Keratinocyte (primary cell): ENCODE results near the gene SELENOP. TPM values are rescaled to one million over a fixed set of nuclear protein-coding genes. Genes with fewer than 3 reads are reported as not detected.

Source experiments
- DNase-seq: peaks from one replicate; pipeline ENCODE4 v3.0.0-alpha.2; 2011; ENCODE audit warnings: low read depth, missing footprints, low spot score
- FAIRE-seq: peaks from 2 replicates; lab custom pipeline; 2011; peaks lifted over from hg19 to GRCh38; lab: Jason Lieb, UNC
- H2AFZ ChIP-seq: 2 replicates; pipeline ENCODE4 v1.6.0; 2012; ENCODE audit warnings: low read length, control low read depth, inconsistent platforms; ENCODE audit not compliant: control insufficient read depth
- H3K27ac ChIP-seq: 2 replicates; pipeline ENCODE4 v1.5.1; 2011; ENCODE audit warnings: low read length; ENCODE audit not compliant: control insufficient read depth, insufficient read depth
- H3K27me3 ChIP-seq: 3 replicates; pipeline ENCODE4 v1.6.0; 2011; ENCODE audit warnings: low read length; ENCODE audit not compliant: control insufficient read depth, insufficient read depth; ENCODE audit errors: extremely low read depth
- H3K36me3 ChIP-seq, 2 experiments: 2 replicates in 1 of 2; 3 replicates in 1 of 2; pipeline ENCODE4 v1.5.1; 2011; ENCODE audit warnings: low read length in 2 of 2, mild to moderate bottlenecking in 1 of 2; ENCODE audit not compliant: control insufficient read depth in 2 of 2, insufficient read depth in 2 of 2; ENCODE audit errors: extremely low read depth in 1 of 2
- H3K4me1 ChIP-seq: 3 replicates; pipeline ENCODE4 v1.5.1; 2011; ENCODE audit warnings: low read length; ENCODE audit not compliant: control insufficient read depth, insufficient read depth; ENCODE audit errors: extremely low read depth
- H3K4me2 ChIP-seq: 3 replicates; pipeline ENCODE4 v1.6.0; 2011; ENCODE audit warnings: low read depth, low read length; ENCODE audit not compliant: control insufficient read depth, insufficient read depth; ENCODE audit errors: extremely low read depth
- H3K4me3 ChIP-seq, 3 experiments: fragments of 200-600 bp in 1 of 3; sonication (generic) in 1 of 3; 2 replicates in 2 of 3; 3 replicates in 1 of 3; pipeline ENCODE4 v1.5.1; 2011 to 2016; ENCODE audit warnings: low read length in 3 of 3, mild to moderate bottlenecking in 3 of 3, control low read depth in 2 of 3, inconsistent platforms in 1 of 3, low read depth in 1 of 3, mixed read lengths in 1 of 3, mixed run types in 1 of 3, moderate library complexity in 1 of 3; ENCODE audit not compliant: control insufficient read depth in 2 of 3, insufficient read depth in 2 of 3; ENCODE audit errors: extremely low read depth in 1 of 3
- H3K79me2 ChIP-seq: 2 replicates; pipeline ENCODE4 v1.6.0; 2012; ENCODE audit warnings: low read length; ENCODE audit not compliant: control insufficient read depth, insufficient read depth
- H3K9ac ChIP-seq: 3 replicates; pipeline ENCODE4 v1.6.0; 2011; ENCODE audit warnings: low read length; ENCODE audit not compliant: control insufficient read depth, insufficient read depth; ENCODE audit errors: extremely low read depth
- H3K9me1 ChIP-seq: 3 replicates; pipeline ENCODE4 v1.6.0; 2011; ENCODE audit warnings: low read length; ENCODE audit not compliant: control insufficient read depth, insufficient read depth; ENCODE audit errors: extremely low read depth
- H3K9me3 ChIP-seq: 2 replicates; pipeline ENCODE4 v1.5.1; 2012; ENCODE audit warnings: low read depth, low read length; ENCODE audit not compliant: control insufficient read depth
- H4K20me1 ChIP-seq: 3 replicates; pipeline ENCODE4 v1.6.0; 2011; ENCODE audit warnings: low read length; ENCODE audit not compliant: control insufficient read depth, insufficient read depth; ENCODE audit errors: extremely low read depth
- EZH2 ChIP-seq: IDR thresholded peaks from one replicate; pipeline ENCODE4 v1.6.1; 2012; ENCODE audit warnings: inconsistent platforms, mild to moderate bottlenecking, low read length, moderate library complexity
- dilution Hi-C: fragments of 300-500 bp; cut with MboI; formaldehyde crosslinking; loops from one replicate; pipeline ENCODE4 v1.7.0; 2020; ENCODE audit warnings: low sequenced_read_pairs; ENCODE audit not compliant: extremely low pct_ligation_motif_present
- polyA plus RNA-seq, 5 experiments: library from polyadenylated mRNA; depleted of rRNA in 3 of 5; stranded (reverse) in 3 of 5; stranded (forward) in 1 of 5; unstranded in 1 of 5; fragments of >200 nt; gene quantifications; 1 replicate in 1 of 5; 2 replicates in 3 of 5; 3 replicates in 1 of 5; pipeline versions ENCODE4 v1.2.1 to v1.2.3, GENCODE V29; 2011 to 2012; ENCODE audit warnings: missing spikeins in 2 of 5, low read depth in 1 of 5, low replicate concordance in 1 of 5
- TF ChIP-seq, protein P1 (sequence below), 3 experiments: IDR thresholded peaks in 1 of 3; conservative IDR thresholded peaks in 1 of 3; optimal IDR thresholded peaks in 1 of 3; 2 replicates in 2 of 3; 3 replicates in 1 of 3; pipeline versions ENCODE3 to v1.5.1; 2011; ENCODE audit warnings: low read length in 3 of 3, mild to moderate bottlenecking in 3 of 3, moderate library complexity in 2 of 3, control low read depth in 1 of 3, inconsistent platforms in 1 of 3; ENCODE audit not compliant: insufficient read depth in 2 of 3; ENCODE audit errors: extremely low read depth in 1 of 3

Gene SELENOP
- polyA plus RNA-seq, 1 donor (not counting 4 experiments of a cell fraction or from before 2014, with no cell fraction given) = 10.4 TPM

GRCh38 chr5:42804717-42805339, 6.9 kb downstream of the SELENOP start:
- dilution Hi-C loops = no loop called here
- Histone ChIP-seq H3K27me3 (no peaks in the 10 kb centered on the region), H2AFZ (no peak overlapping the region), H3K4me2 (no peak overlapping the region), H4K20me1 (no peaks in the 10 kb centered on the region), H3K36me3 (no peaks in the 10 kb centered on the region), H3K4me1 (no peaks in the 10 kb centered on the region), H3K79me2 (no peaks in the 10 kb centered on the region), H3K9me1 (no peaks in the 10 kb centered on the region), H3K9ac (no peak overlapping the region), H3K4me3 (no peak overlapping the region), H3K9me3 (no peaks in the 10 kb centered on the region), H3K27ac (no peak overlapping the region)
- TF ChIP-seq, protein P1, sequence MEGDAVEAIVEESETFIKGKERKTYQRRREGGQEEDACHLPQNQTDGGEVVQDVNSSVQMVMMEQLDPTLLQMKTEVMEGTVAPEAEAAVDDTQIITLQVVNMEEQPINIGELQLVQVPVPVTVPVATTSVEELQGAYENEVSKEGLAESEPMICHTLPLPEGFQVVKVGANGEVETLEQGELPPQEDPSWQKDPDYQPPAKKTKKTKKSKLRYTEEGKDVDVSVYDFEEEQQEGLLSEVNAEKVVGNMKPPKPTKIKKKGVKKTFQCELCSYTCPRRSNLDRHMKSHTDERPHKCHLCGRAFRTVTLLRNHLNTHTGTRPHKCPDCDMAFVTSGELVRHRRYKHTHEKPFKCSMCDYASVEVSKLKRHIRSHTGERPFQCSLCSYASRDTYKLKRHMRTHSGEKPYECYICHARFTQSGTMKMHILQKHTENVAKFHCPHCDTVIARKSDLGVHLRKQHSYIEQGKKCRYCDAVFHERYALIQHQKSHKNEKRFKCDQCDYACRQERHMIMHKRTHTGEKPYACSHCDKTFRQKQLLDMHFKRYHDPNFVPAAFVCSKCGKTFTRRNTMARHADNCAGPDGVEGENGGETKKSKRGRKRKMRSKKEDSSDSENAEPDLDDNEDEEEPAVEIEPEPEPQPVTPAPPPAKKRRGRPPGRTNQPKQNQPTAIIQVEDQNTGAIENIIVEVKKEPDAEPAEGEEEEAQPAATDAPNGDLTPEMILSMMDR (optimal IDR thresholded peaks at IDR 0.05 in 1 of 3, IDR thresholded peaks at IDR 0.05 in 1 of 3, conservative IDR thresholded peaks at IDR 0.05 in 1 of 3; ENCODE audit: extremely low read depth in 1 of 3, insufficient read depth in 2 of 3, low read length in 3 of 3) = no peak
- FAIRE-seq (no peak), DNase-seq (no peak)

- no peaks in the 10 kb centered on the region for H3K79me2 ChIP-seq
- H3K4me1 ChIP-seq = no peaks in the 10 kb centered on the region
- dilution Hi-C loops = no loop called here
- H3K27me3 ChIP-seq = no peaks in the 10 kb centered on the region
- no peak for DNase-seq
- H3K9me3 ChIP-seq = no peaks in the 10 kb centered on the region
- no peak overlapping the region for H3K4me3 ChIP-seq
- no peak overlapping the region for H3K9ac ChIP-seq
- no peak overlapping the region for H3K27ac ChIP-seq
- H4K20me1 ChIP-seq = no peaks in the 10 kb centered on the region
- no peaks in the 10 kb centered on the region for H3K9me1 ChIP-seq
- TF ChIP-seq, protein P1 (optimal IDR thresholded peaks at IDR 0.05 in 1 of 3, IDR thresholded peaks at IDR 0.05 in 1 of 3, conservative IDR thresholded peaks at IDR 0.05 in 1 of 3; ENCODE audit: extremely low read depth in 1 of 3, insufficient read depth in 2 of 3, low read length in 3 of 3) = no peak
- no peak for TF ChIP-seq EZH2
- no peak for FAIRE-seq
- H3K4me2 ChIP-seq = no peak overlapping the region
- no peaks in the 10 kb centered on the region for H3K36me3 ChIP-seq
- H2AFZ ChIP-seq = no peak overlapping the region
These were observed 10.1 kb downstream of the SELENOP start for GRCh38 chr5:42801516-42802166.
